CD4-positive, alpha-beta T cell treated with Interferon gamma for 1 hour (primary cell): ENCODE results near the gene NMT2.
A peak's percentile ranks its signal among the peaks of the same experiment; 100 is the strongest.

Experiments used
- DNase-seq: peaks from one replicate; pipeline ENCODE4 v3.0.0-alpha.2; 2020

NMT2 gene

DNA sequence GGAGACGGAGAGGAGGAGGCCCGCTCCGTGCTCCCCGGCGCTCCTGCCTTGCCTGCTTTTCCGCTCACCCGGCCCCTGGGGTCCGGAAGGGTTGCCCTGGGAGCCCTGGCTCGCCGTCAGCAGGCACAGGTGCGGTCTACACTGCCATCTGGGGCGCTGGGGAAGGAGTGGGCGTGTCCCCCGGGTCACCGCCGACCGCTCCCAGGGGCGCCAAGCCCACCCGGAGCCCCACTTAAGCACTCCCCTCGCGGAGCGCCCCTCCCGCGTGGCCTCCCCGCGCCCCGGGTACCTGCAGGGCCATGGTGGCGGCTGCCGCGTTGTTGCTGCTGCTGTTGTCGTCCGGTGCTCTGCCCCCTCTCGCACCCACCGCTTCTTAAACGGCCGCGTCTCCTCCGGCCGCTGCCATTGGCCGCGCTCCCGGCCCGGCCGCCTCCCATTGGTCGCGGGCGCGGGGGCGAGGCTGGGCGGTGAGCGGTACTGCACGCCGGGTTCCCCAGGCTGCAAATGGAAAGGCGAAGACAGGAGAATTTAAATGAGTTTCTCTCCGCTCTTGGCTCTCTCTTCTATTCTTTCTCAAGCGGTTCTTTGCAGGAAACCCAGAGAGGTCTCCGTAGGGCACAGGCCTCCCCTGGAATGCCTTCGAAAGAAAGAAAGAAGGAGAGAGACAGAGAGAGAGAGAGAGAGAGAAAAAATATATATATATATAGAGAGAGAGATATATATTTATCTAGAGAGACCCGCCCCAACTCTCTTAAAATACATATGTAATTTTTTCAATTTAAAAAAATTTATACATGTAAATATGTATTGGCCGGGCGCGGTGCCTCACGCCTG is 79.8 kb downstream of the NMT2 start, which contains the start of gene ACBD7:
ACBD7 (minus strand) TSS at position 349 of the 834 bp plus-strand sequence; CDS start at position 301, 48 bp downstream.
- DNase-seq: peak; percentile 71

- peak; percentile 4 for DNase-seq
Observed at GRCh38 chr10:15084502-15084922, 84.0 kb downstream of the NMT2 start.

DNA sequence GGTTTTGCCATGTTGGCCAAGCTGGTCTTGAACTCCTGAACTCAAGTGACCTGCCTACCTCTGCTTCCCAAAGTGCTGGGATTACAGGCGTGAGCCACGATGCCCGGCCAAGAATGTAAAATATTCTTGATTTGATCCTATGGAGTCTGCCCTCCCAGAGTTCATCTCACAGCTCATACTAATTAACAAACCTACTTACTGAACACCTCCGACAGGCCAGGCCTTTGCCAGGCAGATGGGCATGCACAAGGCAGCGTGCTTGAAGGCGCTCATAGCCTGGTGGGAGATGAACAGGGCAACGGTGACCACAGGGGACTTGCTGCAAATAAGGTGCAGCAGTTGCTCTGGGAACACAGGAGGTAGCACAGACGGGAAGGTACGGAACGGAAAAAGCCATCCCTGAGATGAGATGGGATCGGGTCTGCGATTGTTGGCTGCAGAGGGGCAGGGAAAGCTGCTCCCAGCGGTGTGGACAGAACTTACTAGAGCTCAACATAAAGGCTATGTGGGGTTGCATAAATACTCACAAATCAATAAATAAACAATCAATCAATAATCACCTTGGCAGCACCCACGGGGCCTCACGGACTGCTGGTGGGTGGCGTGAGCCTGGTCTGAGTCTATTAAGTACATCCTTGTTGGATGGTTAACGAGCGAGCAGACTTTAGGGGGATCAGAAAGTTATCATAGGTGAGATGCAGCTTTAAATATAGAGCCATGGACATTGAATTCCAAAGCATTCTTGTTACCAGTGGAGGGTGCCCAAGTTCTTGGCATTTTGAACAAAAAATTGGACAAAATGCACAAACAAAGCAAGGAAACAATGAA is 84.6 kb downstream of the NMT2 start:
- no peak for DNase-seq

DNA sequence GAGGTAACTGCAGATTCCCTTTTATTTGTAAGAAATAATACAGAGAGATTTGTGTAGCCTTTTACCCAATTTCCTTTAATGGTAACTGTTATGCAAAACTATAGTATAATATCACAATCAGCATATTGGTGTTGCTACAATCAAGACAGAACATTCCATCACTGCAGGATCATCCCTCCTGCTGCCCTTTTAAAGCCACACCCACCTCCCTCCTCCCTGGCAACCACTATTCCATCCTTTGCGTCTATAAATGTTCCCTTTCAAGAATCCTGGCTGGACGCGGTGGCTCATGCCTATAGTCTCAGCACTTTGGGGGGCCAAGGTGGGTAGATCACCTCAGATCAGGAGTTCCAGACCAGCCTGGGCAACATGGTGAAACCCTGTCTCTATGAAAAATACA is 93.1 kb downstream of the NMT2 start:
- no peak for DNase-seq

GRCh38 chr10:15072358-15072757 is 96.1 kb downstream of the NMT2 start:
- no peak for DNase-seq

DNA sequence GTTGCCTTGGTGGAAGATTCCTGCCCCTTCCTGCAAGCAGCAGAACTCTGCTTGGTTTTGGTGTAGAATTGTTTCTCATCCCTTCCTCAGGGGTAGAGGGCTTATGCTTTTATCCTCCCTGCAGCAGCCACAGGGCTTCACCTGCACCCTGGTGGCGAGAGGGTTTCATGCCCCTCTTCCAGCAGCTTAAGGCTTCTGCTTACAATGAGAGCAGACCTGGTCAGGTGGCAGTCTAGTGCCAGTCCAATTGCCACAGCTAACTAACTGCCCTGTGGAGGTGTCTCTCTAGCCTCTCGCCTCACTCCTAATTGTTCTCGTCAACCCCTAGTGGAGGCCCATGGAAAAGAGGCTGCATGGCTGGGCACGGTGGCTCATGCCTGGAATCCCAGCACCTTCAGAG is 99.3 kb downstream of the NMT2 start:
- no peak for DNase-seq

DNA sequence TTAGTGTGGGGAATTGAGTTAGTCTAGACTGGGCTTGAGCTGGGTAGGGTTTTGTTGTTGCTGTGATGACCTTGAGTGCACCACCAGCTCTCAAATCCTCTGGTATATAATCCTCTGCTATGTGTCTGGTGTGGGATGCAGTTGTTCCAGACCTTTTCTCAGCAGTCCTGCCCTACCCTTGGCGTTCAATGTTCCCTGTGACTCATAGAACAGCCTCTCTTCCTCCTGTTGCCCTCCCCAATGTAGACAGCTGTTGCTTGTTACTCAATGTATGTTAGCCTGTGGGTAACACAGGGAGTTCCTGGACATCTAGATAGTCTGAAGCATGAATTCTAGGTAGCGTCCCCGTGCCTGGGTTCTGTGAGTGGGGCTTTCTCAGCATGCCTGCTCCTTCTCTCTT is 99.7 kb downstream of the NMT2 start:
- DNase-seq: no peak

DNA sequence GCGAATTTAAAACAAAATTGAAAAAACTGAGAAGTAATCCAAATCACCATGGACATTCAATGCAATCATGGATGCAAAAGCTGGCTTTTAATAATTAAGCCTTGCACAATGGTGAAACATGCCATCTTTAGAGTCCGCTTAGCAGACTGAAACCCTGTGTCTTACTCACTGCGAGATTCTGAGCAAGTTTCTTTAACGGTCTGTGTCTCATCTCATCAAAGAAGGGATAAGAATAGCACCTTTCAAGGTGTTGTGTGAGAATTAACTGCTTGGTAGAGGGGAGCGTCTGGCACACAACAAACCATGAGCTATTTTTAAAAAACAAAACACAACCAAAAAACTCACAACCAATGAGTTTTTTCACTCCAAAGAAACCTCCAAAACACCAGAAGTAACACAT is 101.3 kb downstream of the NMT2 start:
- no peak for DNase-seq

GRCh38 chr10:15060638-15061037 is 107.9 kb downstream of the NMT2 start:
- DNase-seq: no peak

DNA sequence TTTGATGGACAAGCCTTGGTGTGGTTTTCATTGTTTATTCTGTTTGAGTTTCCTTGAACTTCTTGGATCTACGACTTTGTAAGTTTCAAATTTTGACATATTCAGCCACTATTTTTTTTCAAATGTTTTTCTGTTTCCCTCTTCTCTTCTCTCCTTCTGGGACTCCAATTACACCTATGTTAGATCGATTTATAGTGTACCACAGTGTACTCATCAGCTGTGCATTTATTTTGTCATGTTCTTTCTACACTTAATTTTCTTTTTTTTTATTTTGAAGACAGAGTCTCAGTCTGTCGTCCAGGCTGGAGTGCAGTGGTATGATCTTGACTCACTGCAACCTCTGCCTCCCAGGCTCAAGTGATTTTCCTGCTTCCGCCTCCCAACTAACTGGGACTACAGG is 108.6 kb downstream of the NMT2 start:
- DNase-seq: no peak

DNA sequence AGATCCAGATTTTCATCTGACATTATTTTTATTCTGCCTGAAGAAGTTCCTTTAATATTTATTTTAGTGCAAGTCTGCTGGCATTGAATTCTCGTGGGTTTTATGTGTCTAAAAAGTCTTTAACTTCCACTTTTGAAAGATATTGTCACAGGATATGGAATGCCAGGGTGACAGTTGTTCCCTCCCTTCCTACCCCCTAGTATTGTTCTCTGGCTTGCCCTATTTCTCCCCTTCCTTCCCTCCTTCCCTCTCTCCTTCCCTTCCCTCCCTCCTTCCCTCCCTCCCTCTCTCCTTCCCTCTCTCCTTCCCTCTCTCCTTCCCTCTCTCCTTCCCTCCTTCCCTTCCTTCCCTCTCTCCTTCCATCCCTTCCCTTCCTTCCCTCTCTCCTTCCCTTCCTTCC is 109.8 kb downstream of the NMT2 start:
- DNase-seq: no peak
